Ovary (tissue), 3 donors: ENCODE data around the gene TP63.

ENCODE experiments used
- CTCF ChIP-seq, 3 donors: fragments of 450-650 bp in 2 of 3; fragments of 200-600 bp in 1 of 3; IDR thresholded peaks; one replicate each; pipeline versions ENCODE4 v1.5.1 to v1.8.0; 2016 to 2022; ENCODE audit warnings: antibody characterized with exemption in 3 of 3, mild to moderate bottlenecking in 1 of 3
- POLR2A ChIP-seq: fragments of 450-650 bp; IDR thresholded peaks from one replicate; pipeline ENCODE4 v1.6.1; 2017; ENCODE audit warnings: antibody characterized with exemption, mild to moderate bottlenecking, moderate library complexity
- donor health status: DM: no; HTN: no; CAD: no.

GRCh38 chr3:189900578-189900977, 269.4 kb downstream of the TP63 start:
- no peak for TF ChIP-seq CTCF (IDR thresholded peaks at IDR 0.05)
- no peak for TF ChIP-seq POLR2A
